H1 (cell line): Measurements from ENCODE around the gene COA5. TPM values are rescaled to one million over a fixed set of nuclear protein-coding genes. Genes with fewer than 3 reads are reported as not detected.

ENCODE experiments used
- ASH2L ChIP-seq: fragments of 200-600, 300-600 bp; sonication (generic); IDR thresholded peaks from one replicate; pipeline ENCODE4 v1.7.1; 2017; ENCODE audit warnings: low read length
- BACH1 ChIP-seq: IDR thresholded peaks from 2 replicates; pipeline ENCODE4 v1.6.1; 2012; ENCODE audit warnings: low read length, improper control_type of control experiment
- EZH2 ChIP-seq: fragments of 200-600 bp; sonication (generic); IDR thresholded peaks from 2 replicates; pipeline ENCODE4 v1.7.1; 2012; ENCODE audit warnings: low read depth, mild to moderate bottlenecking, moderate library complexity, low read length, inconsistent platforms; ENCODE audit not compliant: severe bottlenecking
- POLR2AphosphoS5 ChIP-seq: IDR thresholded peaks from 2 replicates; pipeline ENCODE4 v1.6.1; 2011; ENCODE audit warnings: low read depth, low read length
- RXRA ChIP-seq: IDR thresholded peaks from 2 replicates; pipeline ENCODE4 v1.6.1; 2011; ENCODE audit warnings: low read depth, mild to moderate bottlenecking, low read length, moderate library complexity; ENCODE audit not compliant: insufficient read depth
- TAF1 ChIP-seq: IDR thresholded peaks from 2 replicates; pipeline ENCODE4 v1.6.1; 2011; ENCODE audit warnings: mild to moderate bottlenecking, low read depth, low read length
- polyA plus RNA-seq, 7 experiments: library from polyadenylated mRNA; depleted of rRNA in 3 of 7; stranded (reverse) in 5 of 7; unstranded in 2 of 7; fragments of >200 nt in 5 of 7; fragments of 200-250 nt in 2 of 7; gene quantifications; 1 replicate in 5 of 7; 2 replicates in 1 of 7; 4 replicates in 1 of 7; pipeline versions ENCODE4 v1.2.1 to v1.2.3, GENCODE V29; 2011 to 2013; ENCODE audit warnings: missing spikeins in 2 of 7, mixed read lengths in 2 of 7
- total RNA-seq: library from RNA; stranded (reverse); fragmentation: NEBNext Ultra II Directional; extraction: Animal tissue kit (Norgen Biotek cat#: 25700); gene quantifications from 2 replicates; pipeline ENCODE4 v1.2.1, GENCODE V29; 2021

The COA5 gene
- total and polyA plus RNA-seq, 2 of the 8 experiments (the other 6 are each of a cell fraction or from before 2014, with no cell fraction given), result 20.3 to 24.7 TPM

DNA sequence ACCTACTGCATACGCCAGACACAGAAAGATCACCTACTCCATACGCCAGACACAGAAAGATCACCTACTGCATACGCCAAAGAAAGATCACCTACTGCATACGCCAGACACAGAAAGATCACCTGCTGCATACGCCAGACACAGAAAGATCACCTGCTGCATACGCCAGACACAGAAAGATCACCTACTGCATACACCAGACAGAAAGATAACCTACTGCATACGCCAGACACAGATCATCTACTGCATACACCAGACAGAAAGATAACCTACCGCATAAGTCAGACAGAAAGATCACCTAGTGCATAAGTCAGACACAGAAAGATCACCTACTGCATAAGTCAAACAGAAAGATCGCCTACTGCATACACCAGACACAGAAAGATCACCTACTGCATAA lies 25.8 kb downstream of the COA5 start (continued):
- no peak for TF ChIP-seq TAF1
- no peak for TF ChIP-seq ASH2L
- TF ChIP-seq BACH1, result no peak
- no peak for TF ChIP-seq POLR2AphosphoS5
- TF ChIP-seq EZH2, result no peak
- no peak for TF ChIP-seq RXRA
